Kidney (tissue), 14 donors: ENCODE measurements around the gene CKS1B. TPM values are rescaled to one million over a fixed set of nuclear protein-coding genes. Genes with fewer than 3 reads are reported as not detected.

Experiments
- DNase-seq, 5 donors: peaks; one replicate each; pipeline ENCODE4 v3.0.0-alpha.2; 2013 to 2020
- FAIRE-seq: peaks from 2 replicates; lab custom pipeline; 2012; peaks lifted over from hg19 to GRCh38; lab: Jason Lieb, UNC
- H3K27ac ChIP-seq, 2 donors: one replicate each; pipeline ENCODE4 v1.7.0; 2013; ENCODE audit warnings: low read depth in 2 of 2, low read length in 2 of 2, inconsistent platforms in 1 of 2
- H3K27me3 ChIP-seq: one replicate; pipeline ENCODE4 v1.7.1; 2013; ENCODE audit warnings: low read length, inconsistent platforms; ENCODE audit not compliant: control insufficient read depth, insufficient read depth
- H3K36me3 ChIP-seq, 3 donors: one replicate each; pipeline versions ENCODE4 v1.7.0 to v1.7.1; 2013; ENCODE audit warnings: low read length in 3 of 3, control low read depth in 1 of 3, inconsistent platforms in 1 of 3; ENCODE audit not compliant: insufficient read depth in 3 of 3, control insufficient read depth in 2 of 3
- H3K4me1 ChIP-seq, 3 donors: one replicate each; pipeline versions ENCODE4 v1.7.0 to v1.7.1; 2013; ENCODE audit warnings: low read length in 3 of 3, inconsistent platforms in 1 of 3, low read depth in 1 of 3; ENCODE audit not compliant: control insufficient read depth in 2 of 3, insufficient read depth in 2 of 3
- H3K4me3 ChIP-seq, 3 donors: one replicate each; pipeline versions ENCODE4 v1.7.0 to v1.8.1; 2013; ENCODE audit warnings: low read length in 3 of 3, control low read depth in 1 of 3, inconsistent platforms in 1 of 3
- H3K9ac ChIP-seq, 3 donors: one replicate each; pipeline versions ENCODE4 v1.7.0 to v1.7.1; 2013; ENCODE audit warnings: low read length in 3 of 3, control low read depth in 1 of 3, inconsistent platforms in 1 of 3
- H3K9me3 ChIP-seq, 3 donors: one replicate each; pipeline versions ENCODE4 v1.7.0 to v1.7.1; 2013; ENCODE audit warnings: low read length in 3 of 3, control low read depth in 1 of 3, inconsistent platforms in 1 of 3; ENCODE audit not compliant: control insufficient read depth in 2 of 3, insufficient read depth in 1 of 3
- intact Hi-C: fragments of 100-400 bp; cut with DNase I; formaldehyde crosslinking; loops from one replicate; pipeline ENCODE4 v1.11.1; 2022
- polyA plus RNA-seq: library from polyadenylated mRNA; stranded (reverse); fragments of 350-450 nt; fragmentation: Illumina TruSeq; extraction: RNeasy Lipid Tissue Mini Kit (QIAGEN cat#74804); gene quantifications from one replicate; pipeline ENCODE4 v1.2.3, GENCODE V29; 2014; ENCODE audit warnings: low read depth, low replicate concordance; ENCODE audit not compliant: insufficient read depth
- total RNA-seq: library from RNA; stranded (reverse); fragmentation: NEBNext Ultra II Directional; extraction: Animal tissue kit (Norgen Biotek cat#: 25700); gene quantifications from one replicate; pipeline ENCODE4 v1.2.1, GENCODE V29; 2021
- TF ChIP-seq, protein P1 (sequence below): IDR thresholded peaks from 3 replicates; pipeline ENCODE4 v1.5.1; 2012; ENCODE audit warnings: mild to moderate bottlenecking, moderate library complexity, borderline replicate concordance; ENCODE audit not compliant: insufficient read depth; ENCODE audit errors: extremely low read depth
- donor health status: control.
- donor health status: control.
- donor health status: control.
- donor health status: control.
- donor health status: control.
- donor health status: DM: yes; HTN: yes; CAD: no.
- donor health status: Normal renal cell carcinoma (clear cell type).

Gene CKS1B
- total and polyA plus RNA-seq, 2 donors from 2014 or later, result 23.1 to 43.1 TPM

- FAIRE-seq (no peak), DNase-seq (no peak)
- Histone ChIP-seq H3K27ac (peak overlapping the region in 1 of 2 donors; percentile 32), H3K4me1 (peaks cover 4 to 37% (median 19%) of the 10 kb centered on the region in 3 donors), H3K36me3 (peaks cover 0 to 8% (median under 1%) of the 10 kb centered on the region in 3 donors), H3K9ac (peak overlapping the region in 1 of 3 donors; percentile 82), H3K4me3 (peak overlapping the region in 2 of 3 donors; percentile 2 to 7), H3K27me3 (no peaks in the 10 kb centered on the region), H3K9me3 (no peaks in the 10 kb centered on the region)
- TF ChIP-seq, protein P1, sequence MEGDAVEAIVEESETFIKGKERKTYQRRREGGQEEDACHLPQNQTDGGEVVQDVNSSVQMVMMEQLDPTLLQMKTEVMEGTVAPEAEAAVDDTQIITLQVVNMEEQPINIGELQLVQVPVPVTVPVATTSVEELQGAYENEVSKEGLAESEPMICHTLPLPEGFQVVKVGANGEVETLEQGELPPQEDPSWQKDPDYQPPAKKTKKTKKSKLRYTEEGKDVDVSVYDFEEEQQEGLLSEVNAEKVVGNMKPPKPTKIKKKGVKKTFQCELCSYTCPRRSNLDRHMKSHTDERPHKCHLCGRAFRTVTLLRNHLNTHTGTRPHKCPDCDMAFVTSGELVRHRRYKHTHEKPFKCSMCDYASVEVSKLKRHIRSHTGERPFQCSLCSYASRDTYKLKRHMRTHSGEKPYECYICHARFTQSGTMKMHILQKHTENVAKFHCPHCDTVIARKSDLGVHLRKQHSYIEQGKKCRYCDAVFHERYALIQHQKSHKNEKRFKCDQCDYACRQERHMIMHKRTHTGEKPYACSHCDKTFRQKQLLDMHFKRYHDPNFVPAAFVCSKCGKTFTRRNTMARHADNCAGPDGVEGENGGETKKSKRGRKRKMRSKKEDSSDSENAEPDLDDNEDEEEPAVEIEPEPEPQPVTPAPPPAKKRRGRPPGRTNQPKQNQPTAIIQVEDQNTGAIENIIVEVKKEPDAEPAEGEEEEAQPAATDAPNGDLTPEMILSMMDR, result no peak
- intact Hi-C loops, result no loop called here
Measured at GRCh38 chr1:154953611-154954038, 20.9 kb upstream of the CKS1B start.

- Histone ChIP-seq H3K27me3 (no peaks in the 10 kb centered on the region), H3K9me3 (no peaks in the 10 kb centered on the region), H3K4me3 (peak overlapping the region in 1 of 3 donors; percentile 88), H3K27ac (peak overlapping the region; percentile 17 to 78), H3K4me1 (peaks cover 4 to 37% (median 19%) of the 10 kb centered on the region in 3 donors), H3K36me3 (peaks cover 0 to 8% (median 0%) of the 10 kb centered on the region in 3 donors), H3K9ac (peak overlapping the region in 1 of 3 donors; percentile 82)
- intact Hi-C loops, result no loop called here
- TF ChIP-seq, protein P1, result no peak
- no peak for FAIRE-seq
- no peak for DNase-seq
Measured at GRCh38 chr1:154954541-154954940, 19.9 kb upstream of the CKS1B start.

GRCh38 chr1:154955039-154955717 is 19.3 kb upstream of the CKS1B start:
- Histone ChIP-seq H3K27me3 (no peaks in the 10 kb centered on the region), H3K27ac (peak overlapping the region; percentile 66 to 78), H3K36me3 (peaks cover 0 to 8% (median 0%) of the 10 kb centered on the region in 3 donors), H3K9me3 (no peaks in the 10 kb centered on the region), H3K4me3 (peak overlapping the region; percentile 86 to 90 (median 88)), H3K4me1 (peaks cover 4 to 37% (median 19%) of the 10 kb centered on the region in 3 donors), H3K9ac (peak overlapping the region; percentile 30 to 82 (median 73))
- DNase-seq (peak; percentile 80 to 88 (median 85)), FAIRE-seq (no peak)
- TF ChIP-seq, protein P1, result no peak
- intact Hi-C loops, result no loop called here
